Osteocyte (in vitro differentiated cells): ENCODE data around the gene CUBN. TPM values are rescaled to one million over a fixed set of nuclear protein-coding genes. Genes with fewer than 3 reads are reported as not detected.

ENCODE experiments used
- DNase-seq: peaks from one replicate; pipeline ENCODE4 v3.0.0; 2021; ENCODE audit warnings: mixed read lengths; ENCODE audit not compliant: unreplicated experiment; ENCODE audit errors: extremely low spot score
- H3K27ac Mint-ChIP-seq: one replicate; pipeline ENCODE4 v1.8.0; 2021; ENCODE audit warnings: mild to moderate bottlenecking, mixed read lengths; ENCODE audit not compliant: unreplicated experiment
- H3K27me3 Mint-ChIP-seq: one replicate; pipeline ENCODE4 v1.8.0; 2021; ENCODE audit warnings: mixed read lengths; ENCODE audit not compliant: unreplicated experiment
- H3K36me3 Mint-ChIP-seq: one replicate; pipeline ENCODE4 v1.8.0; 2021; ENCODE audit warnings: mixed read lengths; ENCODE audit not compliant: unreplicated experiment
- H3K4me1 Mint-ChIP-seq: one replicate; pipeline ENCODE4 v1.8.0; 2021; ENCODE audit warnings: mixed read lengths; ENCODE audit not compliant: unreplicated experiment
- H3K4me3 Mint-ChIP-seq: one replicate; pipeline ENCODE4 v1.8.0; 2021; ENCODE audit warnings: mild to moderate bottlenecking, moderate library complexity, mixed read lengths; ENCODE audit not compliant: unreplicated experiment
- H3K9me3 Mint-ChIP-seq: one replicate; pipeline ENCODE4 v1.8.0; 2021; ENCODE audit warnings: mixed read lengths; ENCODE audit not compliant: unreplicated experiment
- total RNA-seq: library from RNA; stranded (reverse); gene quantifications from 2 replicates; pipeline ENCODE4 v1.2.1, GENCODE V29; 2021
- TF ChIP-seq, protein P1 (sequence below): fragments of 200-600 bp; sonication (generic); IDR thresholded peaks from 2 replicates; pipeline ENCODE4 v1.5.0; 2021; ENCODE audit warnings: antibody characterized with exemption, mild to moderate bottlenecking, moderate library complexity

Gene CUBN
- total RNA-seq, 1 donor from 2014 or later = 1.4 TPM

DNA sequence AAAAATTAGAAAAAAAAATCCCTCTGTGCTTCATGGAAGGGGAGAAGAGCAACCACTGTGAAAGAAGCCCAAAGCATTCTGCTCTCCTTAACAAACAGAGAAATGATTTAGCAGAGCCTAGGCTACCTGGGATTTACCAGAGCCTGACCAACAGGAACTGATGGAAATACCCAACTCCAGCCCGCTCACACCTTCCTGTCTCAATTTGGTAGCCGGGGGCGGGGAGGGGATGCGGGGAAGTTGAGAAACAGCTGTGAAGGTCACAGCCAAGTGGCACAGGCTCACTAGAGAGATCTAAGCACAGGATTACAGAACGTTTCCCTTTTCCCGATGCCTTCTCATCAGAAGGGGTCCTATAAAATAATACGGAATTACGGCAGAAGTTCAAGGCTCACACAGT is 330.0 kb downstream of the CUBN start:
- peaks cover 5% of the 10 kb centered on the region for H3K4me1 Mint-ChIP-seq
- H3K9me3 Mint-ChIP-seq = peaks cover 4% of the 10 kb centered on the region
- no peaks in the 10 kb centered on the region for H3K27me3 Mint-ChIP-seq
- TF ChIP-seq, protein P1, sequence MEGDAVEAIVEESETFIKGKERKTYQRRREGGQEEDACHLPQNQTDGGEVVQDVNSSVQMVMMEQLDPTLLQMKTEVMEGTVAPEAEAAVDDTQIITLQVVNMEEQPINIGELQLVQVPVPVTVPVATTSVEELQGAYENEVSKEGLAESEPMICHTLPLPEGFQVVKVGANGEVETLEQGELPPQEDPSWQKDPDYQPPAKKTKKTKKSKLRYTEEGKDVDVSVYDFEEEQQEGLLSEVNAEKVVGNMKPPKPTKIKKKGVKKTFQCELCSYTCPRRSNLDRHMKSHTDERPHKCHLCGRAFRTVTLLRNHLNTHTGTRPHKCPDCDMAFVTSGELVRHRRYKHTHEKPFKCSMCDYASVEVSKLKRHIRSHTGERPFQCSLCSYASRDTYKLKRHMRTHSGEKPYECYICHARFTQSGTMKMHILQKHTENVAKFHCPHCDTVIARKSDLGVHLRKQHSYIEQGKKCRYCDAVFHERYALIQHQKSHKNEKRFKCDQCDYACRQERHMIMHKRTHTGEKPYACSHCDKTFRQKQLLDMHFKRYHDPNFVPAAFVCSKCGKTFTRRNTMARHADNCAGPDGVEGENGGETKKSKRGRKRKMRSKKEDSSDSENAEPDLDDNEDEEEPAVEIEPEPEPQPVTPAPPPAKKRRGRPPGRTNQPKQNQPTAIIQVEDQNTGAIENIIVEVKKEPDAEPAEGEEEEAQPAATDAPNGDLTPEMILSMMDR = no peak
- H3K4me3 Mint-ChIP-seq = no peak overlapping the region
- peaks cover 20% of the 10 kb centered on the region for H3K36me3 Mint-ChIP-seq
- H3K27ac Mint-ChIP-seq = no peak overlapping the region
- peak; percentile 57 for DNase-seq

DNA sequence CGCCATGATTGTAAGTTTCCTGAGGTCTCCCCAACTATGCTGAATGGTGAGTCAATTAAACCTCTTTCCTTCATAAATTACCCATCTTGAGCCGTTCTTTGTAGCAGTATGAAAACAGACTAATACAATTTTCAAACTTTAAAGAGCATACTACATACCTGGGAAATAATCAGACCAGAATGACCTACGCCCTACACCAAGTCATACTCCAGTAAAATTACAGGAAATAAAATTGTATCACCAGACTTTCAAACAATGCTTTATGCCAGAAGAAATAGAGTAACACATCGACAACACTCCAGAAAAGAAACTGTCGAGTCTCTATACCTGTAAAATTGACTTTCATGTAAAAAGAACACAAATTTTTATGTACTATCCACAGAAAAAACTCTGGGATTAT is 331.0 kb downstream of the CUBN start:
- H3K4me1 Mint-ChIP-seq = peaks cover 5% of the 10 kb centered on the region
- no peak overlapping the region for H3K27ac Mint-ChIP-seq
- no peak for DNase-seq
- H3K4me3 Mint-ChIP-seq = no peak overlapping the region
- TF ChIP-seq, protein P1 = no peak
- H3K36me3 Mint-ChIP-seq = peaks cover 15% of the 10 kb centered on the region
- no peaks in the 10 kb centered on the region for H3K27me3 Mint-ChIP-seq
- H3K9me3 Mint-ChIP-seq = peaks cover 4% of the 10 kb centered on the region

DNA sequence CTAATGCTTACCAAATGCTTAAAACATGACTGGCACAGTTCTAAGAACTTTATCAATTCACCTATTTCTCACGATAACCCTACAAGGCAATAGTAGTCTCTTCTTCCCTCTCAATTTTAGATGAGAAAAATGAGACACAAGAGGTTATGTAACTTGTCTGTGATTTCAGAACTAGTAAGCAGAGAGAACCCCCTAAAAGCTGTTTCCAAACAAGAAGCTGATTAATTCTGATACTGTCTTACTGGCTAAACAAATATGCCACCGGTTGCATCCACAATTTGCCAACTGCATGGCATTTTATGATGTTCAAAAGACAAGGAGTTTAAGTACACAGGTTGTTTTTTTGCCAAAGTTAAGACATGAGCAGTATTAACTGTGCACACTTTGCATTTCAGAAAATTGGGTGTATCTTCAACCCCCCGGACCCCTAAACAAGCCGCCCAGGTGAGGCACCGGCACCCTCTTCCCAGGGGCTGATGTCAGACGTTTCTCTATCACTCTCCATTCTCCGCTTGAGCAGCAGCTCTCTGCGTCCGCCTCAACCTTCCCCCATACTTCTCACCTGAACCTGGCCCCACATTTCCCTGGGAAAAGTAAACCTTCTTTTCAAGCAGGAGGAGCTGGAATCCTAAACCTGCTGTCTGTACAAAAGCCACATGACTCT is 334.1 kb downstream of the CUBN start:
- H3K4me3 Mint-ChIP-seq = no peak overlapping the region
- no peak overlapping the region for H3K27ac Mint-ChIP-seq
- peaks cover 4% of the 10 kb centered on the region for H3K9me3 Mint-ChIP-seq
- TF ChIP-seq, protein P1 = no peak
- peaks cover 17% of the 10 kb centered on the region for H3K36me3 Mint-ChIP-seq
- peaks cover 15% of the 10 kb centered on the region for H3K4me1 Mint-ChIP-seq
- peak; percentile 60 for DNase-seq
- no peaks in the 10 kb centered on the region for H3K27me3 Mint-ChIP-seq

GRCh38 chr10:16794005-16794404 is 335.6 kb downstream of the CUBN start:
- H3K4me3 Mint-ChIP-seq = no peak overlapping the region
- no peak overlapping the region for H3K27ac Mint-ChIP-seq
- no peak for DNase-seq
- TF ChIP-seq, protein P1 = no peak
- H3K4me1 Mint-ChIP-seq = peaks cover 17% of the 10 kb centered on the region
- H3K36me3 Mint-ChIP-seq = peaks cover 10% of the 10 kb centered on the region
- H3K27me3 Mint-ChIP-seq = no peaks in the 10 kb centered on the region
- no peaks in the 10 kb centered on the region for H3K9me3 Mint-ChIP-seq

GRCh38 chr10:16792675-16793074 is 336.9 kb downstream of the CUBN start:
- Mint-ChIP-seq H3K27ac (no peak overlapping the region), H3K36me3 (peaks cover 8% of the 10 kb centered on the region), H3K4me3 (no peak overlapping the region), H3K9me3 (no peaks in the 10 kb centered on the region), H3K4me1 (peaks cover 19% of the 10 kb centered on the region), H3K27me3 (no peaks in the 10 kb centered on the region)
- TF ChIP-seq, protein P1 = no peak
- DNase-seq = peak; percentile 67
